Sigmoid colon (tissue), 4 donors: ENCODE measurements around the gene HSDL2.

Source experiments
- EP300 ChIP-seq, 4 donors: sonication (generic); formaldehyde crosslinking; IDR thresholded peaks; one replicate each; pipeline ENCODE4 v1.6.1; 2017; ENCODE audit warnings: antibody characterized with exemption in 4 of 4
- POLR2A ChIP-seq, 2 donors: fragments of 450-650 bp; IDR thresholded peaks; one replicate each; pipeline ENCODE4 v1.6.1; 2016; ENCODE audit warnings: antibody characterized with exemption in 2 of 2, mild to moderate bottlenecking in 2 of 2, moderate library complexity in 2 of 2
- POLR2AphosphoS5 ChIP-seq, 4 donors: sonication (generic); formaldehyde crosslinking; IDR thresholded peaks; one replicate each; pipeline ENCODE4 v1.6.1; 2017; ENCODE audit warnings: antibody characterized with exemption in 4 of 4
- TF ChIP-seq, protein P1 (sequence below), 4 experiments: fragments of 450-650 bp in 3 of 4; fragments of 200-600 bp in 1 of 4; IDR thresholded peaks; one replicate each; pipeline ENCODE4 v1.5.1; 2016 to 2019; ENCODE audit warnings: antibody characterized with exemption in 4 of 4, mild to moderate bottlenecking in 3 of 4, moderate library complexity in 2 of 4

DNA sequence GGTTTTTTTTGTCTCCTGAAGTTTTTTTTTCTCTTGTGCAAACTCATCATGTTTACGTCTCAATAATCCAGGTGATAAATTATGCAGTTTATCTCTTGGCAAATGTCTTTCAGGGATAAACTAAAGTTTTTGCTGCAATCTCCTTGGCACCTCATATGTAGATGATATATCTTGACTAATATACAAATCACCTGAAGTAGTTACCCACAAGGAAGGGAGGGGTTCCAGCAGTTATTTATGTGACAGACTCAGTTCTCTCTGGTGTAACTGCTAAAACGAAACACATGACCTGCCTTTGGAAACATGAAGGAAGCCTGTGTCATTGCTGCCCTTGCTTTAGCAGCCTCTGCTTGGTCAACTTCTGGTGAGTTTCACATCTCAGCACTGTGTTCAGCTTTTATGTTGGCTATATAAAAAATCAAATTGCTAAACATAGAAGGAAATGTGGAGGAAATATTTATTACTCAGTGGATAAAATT is 67.4 kb downstream of the HSDL2 start:
- peak; percentile 13 to 44 (median 31) for TF ChIP-seq POLR2AphosphoS5 (IDR thresholded peaks at IDR 0.05)
- TF ChIP-seq POLR2A (IDR thresholded peaks at IDR 0.05), result no peak
- TF ChIP-seq, protein P1, sequence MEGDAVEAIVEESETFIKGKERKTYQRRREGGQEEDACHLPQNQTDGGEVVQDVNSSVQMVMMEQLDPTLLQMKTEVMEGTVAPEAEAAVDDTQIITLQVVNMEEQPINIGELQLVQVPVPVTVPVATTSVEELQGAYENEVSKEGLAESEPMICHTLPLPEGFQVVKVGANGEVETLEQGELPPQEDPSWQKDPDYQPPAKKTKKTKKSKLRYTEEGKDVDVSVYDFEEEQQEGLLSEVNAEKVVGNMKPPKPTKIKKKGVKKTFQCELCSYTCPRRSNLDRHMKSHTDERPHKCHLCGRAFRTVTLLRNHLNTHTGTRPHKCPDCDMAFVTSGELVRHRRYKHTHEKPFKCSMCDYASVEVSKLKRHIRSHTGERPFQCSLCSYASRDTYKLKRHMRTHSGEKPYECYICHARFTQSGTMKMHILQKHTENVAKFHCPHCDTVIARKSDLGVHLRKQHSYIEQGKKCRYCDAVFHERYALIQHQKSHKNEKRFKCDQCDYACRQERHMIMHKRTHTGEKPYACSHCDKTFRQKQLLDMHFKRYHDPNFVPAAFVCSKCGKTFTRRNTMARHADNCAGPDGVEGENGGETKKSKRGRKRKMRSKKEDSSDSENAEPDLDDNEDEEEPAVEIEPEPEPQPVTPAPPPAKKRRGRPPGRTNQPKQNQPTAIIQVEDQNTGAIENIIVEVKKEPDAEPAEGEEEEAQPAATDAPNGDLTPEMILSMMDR (IDR thresholded peaks at IDR 0.05), result no peak
- no peak for TF ChIP-seq EP300 (IDR thresholded peaks at IDR 0.05)
